ENCODE measurements around the gene LUC7L3. TPM values are rescaled to one million over a fixed set of nuclear protein-coding genes. Genes with fewer than 3 reads are reported as not detected.

Gene LUC7L3
- total RNA-seq, 1 experiment from 2014 or later, result 154 TPM

GRCh38 chr17:50689251-50689650 lies 30.2 kb upstream of the LUC7L3 start:
- Mint-ChIP-seq H3K9me3 (no peaks in the 10 kb centered on the region; a peak in 1 of 5 replicates), H3K27ac (peak overlapping the region in 1 of 3 experiments; percentile 77; a peak in 1 of 7 replicates), H3K36me3 (ENCODE audit: insufficient read depth in 1 of 3, low read depth in 3 of 3) (peaks cover under 1 to 17% (median 14%) of the 10 kb centered on the region in 3 experiments; a peak in 5 of 7 replicates), H3K4me3 (no peak overlapping the region), H3K27me3 (ENCODE audit: low read depth) (no peaks in the 10 kb centered on the region), H3K4me1 (peaks cover 34 to 49% of the 10 kb centered on the region in 2 experiments)
- Histone ChIP-seq H2AFZ (ENCODE audit: low read length) (no peak overlapping the region), H3K4ac (ENCODE audit: low read depth, low read length) (no peak overlapping the region), H2BK20ac (ENCODE audit: low read depth, low read length, poor library complexity, severe bottlenecking) (no peak overlapping the region), H3K4me2 (ENCODE audit: insufficient read depth, insufficient read length, low read length) (no peak overlapping the region), H2BK15ac (ENCODE audit: low read depth, low read length) (no peak overlapping the region), H2BK5ac (ENCODE audit: insufficient read length, low read length) (no peak overlapping the region), H3K9ac (ENCODE audit: extremely low read depth, insufficient read length, low read length) (no peak overlapping the region), H3K23me2 (ENCODE audit: insufficient read length, low read depth, low read length, poor library complexity, severe bottlenecking) (no peaks in the 10 kb centered on the region), H2AK5ac (ENCODE audit: insufficient read length, low read length) (no peak overlapping the region), H3K27me3 (ENCODE audit: insufficient read depth, low read length) (no peaks in the 10 kb centered on the region), H4K5ac (ENCODE audit: insufficient read length, low read depth, low read length) (no peak overlapping the region), H3K27ac (ENCODE audit: insufficient read length, low read depth, low read length) (no peak overlapping the region), H2BK120ac (ENCODE audit: low read depth, low read length, poor library complexity, severe bottlenecking) (no peak overlapping the region), H3K9me3 (ENCODE audit: control insufficient read depth, low read depth, low read length) (no peaks in the 10 kb centered on the region), H4K8ac (replicated peaks; ENCODE audit: insufficient read length, low read depth, low read length) (no peak overlapping the region), H3K14ac (ENCODE audit: insufficient read depth, low read length) (no peak overlapping the region), H3K18ac (ENCODE audit: insufficient read length, low read depth, low read length) (no peak overlapping the region), H3K79me1 (ENCODE audit: insufficient read depth, low read depth, low read length, poor library complexity, severe bottlenecking) (no peaks in the 10 kb centered on the region), H3T11ph (ENCODE audit: low read length) (no peak overlapping the region), H3K56ac (ENCODE audit: insufficient read length, low read depth, low read length) (no peak overlapping the region), H3K23ac (ENCODE audit: insufficient read length, low read depth, low read length) (no peak overlapping the region), H3K79me2 (ENCODE audit: insufficient read depth, low read length) (no peaks in the 10 kb centered on the region), H4K91ac (ENCODE audit: insufficient read length, low read depth, low read length) (no peak overlapping the region), H2BK12ac (ENCODE audit: insufficient read length, low read depth, low read length) (no peak overlapping the region), H4K20me1 (ENCODE audit: control insufficient read depth, insufficient read depth, insufficient read length) (no peaks in the 10 kb centered on the region), H3K4me1 (ENCODE audit: insufficient read depth, low read length) (no peaks in the 10 kb centered on the region)
- no peak for TF ChIP-seq CTCF (conservative IDR thresholded peaks at IDR 0.05)
- DNase-seq, result peak; percentile 67
- WGBS (ENCODE audit: extremely low coverage, insufficient read length, low lambda C conversion rate), result no CpG with 5 or more reads among the region's 4 CpGs
